GM18868 (cell line): Measurements from ENCODE around the gene POU3F3.
A peak's percentile ranks its signal among the peaks of the same experiment; 100 is the strongest.

Experiments
- ATAC-seq: cut with Tn5 transposase; IDR thresholded peaks from one replicate; pipeline ENCODE4 v1.9.1; 2021; ENCODE audit warnings: mild to moderate bottlenecking, moderate library complexity; ENCODE audit not compliant: unreplicated experiment

POU3F3 gene

GRCh38 chr2:104846786-104847585 lies 6.9 kb upstream of the POU3F3 start:
- ATAC-seq: no peak

GRCh38 chr2:104847586-104848160 lies 6.2 kb upstream of the POU3F3 start:
- ATAC-seq: no peak

GRCh38 chr2:104848526-104848925 lies 5.4 kb upstream of the POU3F3 start:
- ATAC-seq: peak; percentile 51

GRCh38 chr2:104849101-104849500 lies 4.8 kb upstream of the POU3F3 start:
- ATAC-seq: no peak

GRCh38 chr2:104849618-104850141 lies 4.2 kb upstream of the POU3F3 start:
- peak; percentile 30 for ATAC-seq

- ATAC-seq: no peak
These were observed 3.3 kb upstream of the POU3F3 start for GRCh38 chr2:104850361-104851290.

GRCh38 chr2:104851291-104852089 lies 2.4 kb upstream of the POU3F3 start:
- ATAC-seq: no peak

- peak; percentile 21 for ATAC-seq
These were observed 1.7 kb upstream of the POU3F3 start for GRCh38 chr2:104852090-104852666.

GRCh38 chr2:104854498-104855220 lies 744 bp downstream of the POU3F3 start:
- ATAC-seq: no peak

- no peak for ATAC-seq
These were observed 1.5 kb downstream of the POU3F3 start for GRCh38 chr2:104855221-104856085.

- no peak for ATAC-seq
These were observed 2.4 kb downstream of the POU3F3 start for GRCh38 chr2:104856086-104856972.

- no peak for ATAC-seq
These were observed 3.0 kb downstream of the POU3F3 start for GRCh38 chr2:104856973-104857261.

- ATAC-seq: no peak
These were observed 3.5 kb downstream of the POU3F3 start for GRCh38 chr2:104857262-104858005.

- no peak for ATAC-seq
These were observed 4.4 kb downstream of the POU3F3 start for GRCh38 chr2:104858006-104858978.

GRCh38 chr2:104859291-104859765 lies 5.4 kb downstream of the POU3F3 start:
- ATAC-seq: no peak
